SIG-M5 (cell line): ENCODE measurements around the gene SLC25A33.
"Not testable (repeated sequence)": the region's sequence is repeated elsewhere in the genome, so short reads cannot be mapped to it uniquely, and the experiment has no call there.

ENCODE experiments used
- DNase-seq: peaks from one replicate; lab custom pipeline; 2025; lab: John Stamatoyannopoulos, UW

Gene SLC25A33

DNA sequence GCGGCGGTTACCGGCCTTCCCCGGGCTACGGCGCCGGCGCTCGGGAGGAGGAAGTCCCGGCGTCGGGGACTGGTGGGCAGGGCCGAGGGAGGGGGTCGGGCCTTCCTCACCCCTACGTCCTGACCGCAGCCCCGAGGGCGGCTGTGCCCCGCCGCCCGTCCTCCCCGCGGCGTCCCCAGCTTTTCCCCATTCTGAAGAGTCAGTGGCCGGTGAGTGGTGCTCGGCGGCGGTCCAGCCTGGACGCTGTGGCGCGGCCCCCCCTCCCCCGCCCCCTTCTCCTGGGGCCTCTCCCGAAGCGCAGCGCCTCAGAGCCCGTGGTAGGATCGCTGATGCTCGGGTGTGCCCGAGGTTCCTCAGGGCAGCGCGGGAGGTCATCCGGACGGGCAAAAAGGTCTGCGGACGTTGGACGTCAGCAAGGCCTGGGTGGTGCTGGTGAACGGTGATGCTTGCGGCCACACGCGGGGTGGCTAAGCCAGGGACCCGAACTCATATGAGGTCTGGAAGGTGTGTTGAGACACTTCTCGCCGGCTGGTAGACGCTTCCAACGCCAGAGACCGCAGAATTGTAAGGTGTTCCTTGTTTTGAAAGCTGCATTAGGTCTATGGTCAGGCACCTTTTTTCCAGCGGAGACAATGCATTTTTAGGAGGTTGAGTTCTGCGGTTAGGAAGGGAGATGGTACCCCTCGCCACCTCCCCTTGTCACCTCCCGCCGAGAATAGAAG, 725 bp downstream of the SLC25A33 start:
- DNase-seq = no peak

DNA sequence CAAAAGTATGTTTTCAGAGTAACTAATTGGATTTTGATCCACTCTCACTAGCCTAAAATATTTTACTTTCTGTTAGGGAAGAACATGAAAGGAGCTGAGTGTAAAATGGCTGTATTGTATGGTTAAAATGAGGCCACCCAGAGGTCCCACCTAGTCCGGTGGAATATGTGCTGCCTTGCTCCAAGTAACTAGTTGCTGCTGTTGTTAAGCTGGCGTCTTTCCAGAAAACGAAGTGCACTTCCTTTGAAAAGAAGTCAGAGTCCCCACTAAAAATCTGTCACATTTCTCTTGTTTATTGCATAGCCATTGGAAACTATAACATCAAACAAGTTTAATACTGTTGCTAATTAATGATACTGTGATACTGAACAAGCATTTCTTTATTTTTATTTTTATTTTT, 3.2 kb downstream of the SLC25A33 start:
- no peak for DNase-seq

DNA sequence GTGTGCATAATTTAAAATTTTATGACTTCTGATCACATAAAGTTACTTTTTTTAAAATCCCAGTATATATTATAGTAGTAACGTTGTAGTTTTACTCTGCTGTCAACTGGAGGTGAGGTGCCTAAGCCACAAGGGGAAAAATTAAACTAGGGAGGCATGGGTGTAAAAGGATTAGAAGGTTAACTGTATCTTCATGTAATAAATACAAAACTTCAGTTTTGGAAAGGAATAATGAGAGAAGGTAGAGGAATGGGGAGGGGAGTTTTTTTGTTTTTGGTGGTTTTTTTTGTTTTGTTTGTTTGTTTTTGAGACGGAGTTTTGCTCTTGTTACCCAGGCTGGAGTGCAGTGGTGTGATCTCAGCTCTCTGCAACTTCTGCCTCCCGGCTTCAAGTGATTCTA, 5.7 kb downstream of the SLC25A33 start:
- DNase-seq = no peak

DNA sequence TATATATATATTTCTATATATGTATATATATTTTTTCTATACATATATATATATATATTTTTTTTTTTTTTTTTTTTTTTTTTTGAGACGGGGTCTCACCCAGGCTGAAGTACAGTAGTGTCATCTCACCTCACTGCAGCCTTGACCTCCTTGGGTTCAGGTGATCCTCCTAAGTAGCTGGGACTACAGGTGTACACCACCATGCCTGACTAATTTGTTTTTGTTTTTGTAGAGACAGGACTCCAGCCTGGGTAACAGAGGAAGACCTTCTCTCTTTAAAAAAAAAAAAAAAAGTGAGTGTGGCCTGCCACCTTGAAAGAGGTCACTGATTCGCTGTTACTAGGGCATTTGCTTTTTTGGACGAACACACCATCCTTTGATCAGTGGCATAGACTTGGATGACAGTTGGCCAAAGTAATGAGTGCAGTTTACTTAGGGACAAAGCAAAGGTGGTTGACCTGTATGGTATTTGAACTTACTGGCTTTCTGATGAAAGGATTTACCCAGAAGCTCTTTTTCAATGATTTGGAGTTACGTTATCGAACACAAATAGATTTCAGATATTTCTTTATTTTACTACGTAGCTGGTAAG, 10.8 kb downstream of the SLC25A33 start:
- DNase-seq = no peak

DNA sequence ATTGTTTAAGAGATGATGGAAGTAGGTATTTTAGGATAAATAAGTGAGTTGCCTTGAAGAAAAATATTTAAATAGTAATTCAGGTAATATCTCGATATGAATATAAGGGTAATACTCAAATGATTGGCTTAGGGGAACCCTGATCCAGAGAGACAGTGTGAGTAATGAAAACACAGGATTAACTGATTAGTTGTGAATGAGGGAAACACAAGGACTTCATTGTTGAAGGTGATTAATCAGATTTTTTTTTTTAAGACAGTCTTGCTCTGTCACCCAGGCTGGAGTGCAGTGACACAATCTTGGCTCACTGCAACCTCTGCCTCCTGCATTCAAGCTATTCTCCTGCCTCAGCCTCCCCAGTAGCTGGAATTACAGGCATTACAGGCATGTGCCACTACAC, 12.7 kb downstream of the SLC25A33 start:
- DNase-seq = no peak

DNA sequence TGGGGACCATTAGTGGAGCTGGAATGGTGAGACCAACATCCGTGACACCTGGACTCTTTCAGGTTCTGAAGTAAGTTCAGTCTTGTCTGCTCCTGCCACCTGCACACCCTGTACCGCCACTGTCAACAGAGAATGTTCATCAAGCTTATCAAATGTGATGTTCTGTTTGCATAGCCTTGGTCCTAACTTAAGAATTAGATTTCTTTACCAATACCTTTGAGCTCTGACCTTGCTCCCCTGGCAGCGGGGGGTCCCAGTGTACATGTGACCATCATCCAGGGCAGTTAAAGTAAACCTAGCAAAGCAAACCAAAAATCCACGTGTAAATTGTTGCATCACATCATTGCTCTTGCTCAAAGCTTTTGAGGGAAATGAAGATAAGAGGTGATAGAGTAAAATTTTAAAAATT, 14.5 kb downstream of the SLC25A33 start:
- DNase-seq = no peak

DNA sequence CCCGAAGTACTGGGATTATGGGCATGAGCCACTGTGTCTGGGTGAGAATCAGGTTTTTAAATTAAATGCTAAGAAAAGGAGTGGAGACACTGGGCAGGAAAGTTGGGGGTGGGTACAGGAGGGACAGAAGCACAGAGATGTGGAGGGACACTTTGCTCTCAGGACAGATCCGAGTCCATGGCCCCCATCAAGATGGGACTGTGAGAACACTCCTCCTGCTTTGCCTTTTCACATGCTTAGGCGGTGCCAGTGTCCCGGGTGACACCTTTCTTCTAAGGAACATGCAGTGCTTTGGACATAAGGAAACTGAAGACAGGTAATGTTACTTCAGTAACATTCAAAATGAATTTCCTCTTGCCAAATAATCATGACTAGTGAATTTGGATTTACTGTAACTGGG, 16.7 kb downstream of the SLC25A33 start:
- DNase-seq = no peak

DNA sequence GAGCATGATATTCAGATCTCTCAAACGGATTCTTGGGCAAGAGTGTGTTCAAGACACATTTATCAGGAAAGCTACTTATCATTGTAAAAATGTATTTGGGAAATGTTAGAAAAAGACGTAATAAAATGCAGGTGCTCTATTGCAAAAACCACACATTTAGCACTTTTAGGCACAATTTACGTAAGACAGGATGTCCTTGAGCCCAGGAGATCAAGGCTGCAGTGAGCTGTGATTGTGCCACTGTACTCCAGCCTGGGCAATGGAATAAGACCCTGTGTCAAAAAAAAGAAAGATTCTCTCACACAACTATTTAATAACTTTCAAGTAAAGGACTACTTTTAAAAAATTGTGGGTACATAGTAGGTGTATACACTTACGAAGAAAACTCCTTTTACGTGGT, 18.4 kb downstream of the SLC25A33 start:
- no peak for DNase-seq

DNA sequence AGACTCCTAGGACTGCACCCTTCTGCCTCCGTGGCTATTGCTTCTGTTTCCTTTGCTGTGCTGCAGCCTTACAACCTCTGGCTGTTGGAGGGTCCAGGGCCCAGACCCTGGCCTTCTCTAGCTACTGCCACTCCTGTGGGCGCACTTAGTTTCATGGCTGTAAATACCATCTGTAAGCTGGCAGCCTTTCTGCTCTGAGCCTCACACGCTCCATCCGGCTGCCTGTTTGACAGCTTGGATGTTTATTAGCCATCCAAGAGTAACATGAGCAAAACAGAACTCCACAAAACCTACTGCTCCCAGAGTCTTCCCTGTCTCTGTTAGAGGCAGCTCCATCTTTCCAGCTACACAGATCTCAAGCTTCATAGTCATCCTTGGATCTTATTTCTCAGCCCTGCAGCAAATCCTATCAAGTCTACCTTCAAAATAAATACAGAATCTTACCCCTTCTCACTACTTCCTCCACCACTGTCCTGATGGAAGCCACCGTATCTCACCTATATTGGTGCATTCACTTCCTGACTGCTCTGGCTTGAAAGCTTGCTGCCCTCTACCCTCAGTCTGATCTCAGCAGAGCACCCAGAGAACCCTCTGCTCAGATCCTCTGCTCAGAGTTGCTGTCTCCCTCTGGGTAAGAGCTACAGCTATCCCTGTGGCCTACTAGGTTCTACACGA, 19.1 kb downstream of the SLC25A33 start:
- DNase-seq = no peak

DNA sequence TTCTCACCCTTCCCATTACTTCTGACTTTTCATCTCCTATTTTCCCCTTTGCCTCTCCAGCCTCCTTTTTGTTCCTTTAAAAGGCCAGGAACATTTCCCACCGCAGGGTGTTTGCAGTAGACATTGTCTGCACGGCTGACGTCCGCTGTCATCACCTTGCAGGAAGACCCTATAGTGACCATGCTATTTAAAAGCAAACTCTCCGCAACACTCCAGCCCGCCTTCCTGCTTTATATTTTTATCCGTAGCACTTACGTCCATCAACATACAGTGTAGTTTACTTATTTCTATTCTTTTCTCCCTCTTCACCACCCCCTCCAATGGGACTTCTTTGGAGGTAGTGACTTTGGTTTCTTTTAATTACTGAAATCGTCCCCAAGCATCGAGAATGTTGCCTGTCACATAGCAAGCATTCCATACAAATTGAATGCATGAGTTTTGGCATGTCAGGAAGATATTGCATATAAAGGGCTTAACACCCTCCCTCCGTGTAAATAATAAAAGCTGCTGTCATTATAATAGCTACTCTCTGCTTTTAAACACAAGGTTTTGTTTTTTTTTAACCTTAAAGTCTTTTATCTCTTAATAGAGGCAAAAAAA, 19.8 kb downstream of the SLC25A33 start:
- DNase-seq = no peak

DNA sequence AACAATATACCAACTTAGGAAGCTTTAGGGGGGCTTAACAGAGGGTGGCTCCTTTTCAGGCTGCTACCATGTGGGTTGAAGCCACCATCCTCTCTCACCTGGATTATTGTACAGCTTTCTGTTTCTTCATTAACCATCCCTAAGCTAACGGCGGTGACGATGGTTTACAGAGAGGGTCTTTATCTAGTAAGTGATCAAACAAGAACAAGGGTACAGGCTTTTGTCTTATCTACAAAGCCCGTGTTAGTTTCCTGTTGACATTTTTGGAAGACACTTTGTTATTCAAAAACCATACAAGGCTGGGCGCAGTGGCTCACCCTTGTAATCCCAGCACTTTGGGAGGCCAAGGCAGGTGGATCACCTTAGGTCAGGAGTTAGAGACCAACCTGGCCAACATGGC, 20.4 kb downstream of the SLC25A33 start:
- no peak for DNase-seq

DNA sequence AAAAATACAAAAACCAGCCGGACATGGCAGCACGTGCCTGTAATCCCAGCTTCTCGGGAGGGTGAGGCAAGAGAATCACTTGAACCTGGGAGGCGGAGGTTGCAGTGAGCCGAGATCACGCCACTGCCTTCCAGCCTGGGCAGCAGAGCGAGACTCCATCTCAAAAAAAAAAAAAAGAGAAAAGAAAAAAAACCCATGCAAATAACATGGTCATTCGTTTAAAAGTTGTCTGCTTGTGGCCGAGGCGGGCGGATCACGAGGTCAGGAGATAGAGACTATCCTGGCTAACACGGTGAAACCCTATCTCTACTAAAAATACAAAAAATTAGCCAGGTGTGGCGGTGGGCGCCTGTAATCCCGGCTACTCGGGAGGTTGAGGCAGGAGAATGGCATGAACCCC, 20.8 kb downstream of the SLC25A33 start:
- DNase-seq = not testable (repeated sequence)

DNA sequence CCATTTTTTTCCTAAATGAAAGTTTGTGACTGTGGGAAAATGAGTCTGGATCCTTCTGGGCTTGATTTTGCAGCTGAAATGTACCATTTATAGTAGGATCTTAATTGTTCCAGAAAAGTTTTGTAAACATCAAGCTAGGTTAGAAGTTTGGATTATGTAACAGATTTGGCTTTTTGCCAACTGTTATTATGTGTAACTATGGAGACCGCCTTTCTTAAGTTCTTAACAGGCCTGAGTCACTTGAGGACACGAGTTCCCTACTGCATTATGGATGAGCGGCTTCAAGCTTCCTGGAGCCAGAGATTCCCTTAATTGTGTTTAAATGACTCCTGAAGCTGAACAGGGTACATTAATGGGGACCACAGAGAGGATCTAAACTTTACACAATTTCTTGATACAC, 22.2 kb downstream of the SLC25A33 start:
- DNase-seq = no peak

DNA sequence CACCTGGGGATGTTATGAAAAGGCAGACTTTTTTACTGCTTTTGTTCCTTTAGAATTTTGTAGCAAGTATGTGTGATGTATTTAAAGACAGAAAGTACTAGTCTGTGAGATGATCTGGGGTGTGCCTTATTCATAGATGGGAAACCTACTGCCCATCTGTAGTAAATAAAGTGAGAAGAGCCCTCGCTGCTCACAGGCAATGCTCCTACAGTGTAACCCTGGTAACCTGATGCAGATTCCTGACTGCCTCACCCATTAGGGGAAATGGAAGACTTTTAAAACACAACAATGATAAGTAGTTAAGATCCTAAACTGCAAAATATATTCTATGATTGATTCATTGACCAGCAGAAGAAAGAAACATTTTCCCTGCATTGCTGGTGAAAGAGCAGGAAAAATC, 30.0 kb downstream of the SLC25A33 start:
- DNase-seq = no peak

DNA sequence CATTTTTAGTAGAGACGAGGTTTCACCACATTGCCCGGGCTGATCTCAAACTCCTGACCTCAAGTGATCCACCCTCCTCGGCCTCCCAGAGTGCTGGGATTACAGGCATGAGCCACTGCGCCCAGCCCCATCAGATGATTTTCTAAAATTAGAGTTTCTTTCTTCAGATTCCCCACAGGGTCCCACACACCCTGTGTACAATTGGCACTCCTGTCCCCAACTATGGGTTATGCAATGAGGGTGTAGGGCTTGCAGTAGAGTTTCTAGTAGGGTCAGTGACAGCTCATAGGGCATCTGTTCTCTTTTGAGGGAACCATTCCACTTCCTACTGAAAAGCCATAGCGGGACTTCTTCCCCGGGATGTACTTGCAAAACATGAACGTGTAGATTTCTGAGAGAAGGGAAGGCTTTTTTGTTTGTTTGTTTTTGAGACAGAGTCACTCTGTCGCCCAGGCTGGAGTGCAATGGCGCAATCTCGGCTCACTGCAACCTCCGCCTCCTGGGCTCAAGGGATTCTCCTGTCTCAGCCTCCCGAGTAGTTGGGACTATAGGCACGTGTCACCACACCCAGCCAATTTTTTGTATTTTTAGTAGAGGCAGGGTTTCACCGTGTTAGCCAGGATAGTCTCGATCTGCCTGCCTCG, 31.7 kb downstream of the SLC25A33 start:
- DNase-seq = not testable (repeated sequence)

DNA sequence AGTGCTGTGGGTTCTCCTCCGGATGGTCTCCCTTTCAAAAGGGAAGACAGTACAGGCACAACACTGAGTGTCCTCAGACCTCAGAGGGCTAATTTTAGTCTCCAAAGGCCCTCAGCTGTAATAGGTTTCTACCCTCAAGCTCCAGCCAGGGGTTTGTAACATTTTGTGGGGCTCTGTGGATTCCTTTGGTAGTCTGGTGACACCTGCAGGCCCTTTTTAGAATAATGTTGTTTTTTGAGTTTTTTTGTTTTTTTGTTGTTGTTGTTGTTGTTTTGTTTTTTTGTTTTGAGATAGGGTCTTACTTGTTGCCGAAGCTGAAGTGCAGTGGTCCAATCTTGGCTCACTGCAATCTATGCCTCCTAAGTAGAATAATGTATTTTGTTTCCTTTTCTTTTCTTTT, 34.5 kb downstream of the SLC25A33 start:
- DNase-seq = no peak

DNA sequence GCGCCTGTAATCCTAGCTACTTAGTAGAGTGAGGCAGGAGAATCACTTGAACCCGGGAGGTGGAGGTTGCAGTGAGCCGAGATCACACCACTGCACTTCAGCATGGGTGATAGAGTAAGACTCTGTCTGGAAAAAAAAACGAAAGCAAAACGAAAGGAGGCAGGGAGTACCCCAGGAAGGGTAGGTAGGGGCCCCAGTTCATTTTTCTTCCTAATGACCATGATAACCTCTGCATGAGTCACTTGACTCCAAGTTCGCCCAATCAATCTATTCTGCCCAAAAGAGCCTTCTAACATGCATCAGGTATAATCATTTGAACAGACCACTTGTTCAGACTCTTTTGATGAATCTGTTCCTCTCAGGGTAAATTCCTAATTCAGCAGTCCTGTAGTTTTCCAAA, 36.2 kb downstream of the SLC25A33 start:
- DNase-seq = no peak

DNA sequence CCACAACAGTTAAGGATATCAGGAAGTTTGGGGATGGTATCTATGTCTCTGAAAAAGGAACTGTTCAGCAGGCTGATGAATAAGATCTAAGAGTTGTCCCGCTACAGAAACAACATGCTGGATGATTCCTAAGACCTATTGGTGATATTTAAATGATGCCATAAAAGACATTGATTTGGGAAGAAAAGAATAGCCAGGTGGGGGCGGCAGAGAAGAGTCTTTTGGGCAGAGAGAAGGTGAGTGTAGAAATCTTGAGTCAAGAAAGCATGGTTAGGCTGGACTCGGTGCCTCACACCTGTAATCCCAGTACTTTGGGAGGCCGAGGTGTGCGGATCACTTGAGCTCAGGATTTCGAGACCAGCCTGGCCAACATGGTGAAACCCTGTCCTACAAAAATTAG, 37.6 kb downstream of the SLC25A33 start:
- DNase-seq = no peak

DNA sequence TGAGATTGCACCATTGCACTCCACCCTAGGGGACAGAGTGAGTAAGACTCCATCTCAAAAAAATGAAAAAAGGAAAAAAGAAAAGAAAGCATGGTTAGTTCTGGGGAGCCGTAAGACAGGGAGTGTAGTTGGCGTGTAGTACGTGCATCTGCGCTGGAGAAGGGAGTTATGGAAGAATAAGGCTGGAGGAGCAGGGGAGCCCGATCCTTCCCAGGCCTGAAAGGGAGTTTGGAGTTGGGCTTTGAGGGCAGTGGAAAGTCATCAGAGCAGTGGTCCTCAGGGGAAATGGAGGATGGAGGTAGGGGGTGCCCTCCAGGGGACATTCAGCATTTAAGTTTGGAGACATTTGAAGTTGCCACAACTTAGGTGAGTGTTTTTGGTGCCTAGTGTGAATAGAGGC, 38.2 kb downstream of the SLC25A33 start:
- no peak for DNase-seq

DNA sequence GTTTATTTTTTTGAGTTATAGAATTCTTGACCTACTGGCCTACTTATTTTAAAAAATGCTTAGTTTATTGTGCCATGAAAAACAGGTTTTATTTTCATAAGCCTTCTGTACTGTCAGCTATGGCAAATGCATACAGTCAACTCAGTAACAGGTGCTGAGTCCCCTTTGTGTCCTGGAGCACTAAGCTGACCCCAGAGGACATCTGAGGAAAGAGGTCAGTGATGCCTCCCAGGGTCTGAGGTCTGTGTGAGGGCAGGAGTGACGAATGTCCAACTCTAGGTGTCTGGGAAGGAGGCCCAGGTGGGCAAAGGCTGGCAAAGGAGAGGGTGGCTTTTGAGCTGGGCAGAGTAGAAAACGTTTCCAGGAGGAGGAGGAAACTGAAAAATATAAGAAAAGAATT, 41.7 kb downstream of the SLC25A33 start:
- DNase-seq = no peak

DNA sequence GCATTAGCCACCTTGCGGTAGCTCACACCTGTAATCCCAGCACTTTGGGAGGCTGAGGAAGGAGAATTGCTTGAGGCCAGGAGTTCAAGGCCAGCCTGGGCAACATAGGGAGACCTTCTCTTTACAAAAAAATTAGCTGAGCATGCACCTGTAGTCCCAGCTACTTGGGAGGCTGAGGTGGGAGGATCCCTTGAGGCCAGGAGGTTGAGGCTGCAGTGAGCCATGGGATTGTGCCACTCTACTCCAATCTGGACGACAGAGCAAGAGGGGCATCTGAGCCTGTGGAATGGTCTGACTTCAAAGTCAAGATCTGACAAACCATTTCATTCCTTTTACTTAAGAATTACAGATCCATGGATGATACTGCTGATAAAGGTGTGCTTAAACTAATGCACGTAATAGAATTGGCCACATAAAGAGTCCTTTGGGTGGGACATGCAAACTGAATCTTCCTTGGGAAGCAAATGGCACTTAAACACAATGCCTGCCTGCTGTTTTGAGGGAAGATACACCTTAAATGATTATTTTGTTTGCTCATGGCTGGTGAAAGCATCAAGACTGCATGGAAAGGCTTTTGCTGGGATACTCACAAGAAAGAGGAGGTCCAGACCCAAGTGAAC, 47.0 kb downstream of the SLC25A33 start:
- no peak for DNase-seq

DNA sequence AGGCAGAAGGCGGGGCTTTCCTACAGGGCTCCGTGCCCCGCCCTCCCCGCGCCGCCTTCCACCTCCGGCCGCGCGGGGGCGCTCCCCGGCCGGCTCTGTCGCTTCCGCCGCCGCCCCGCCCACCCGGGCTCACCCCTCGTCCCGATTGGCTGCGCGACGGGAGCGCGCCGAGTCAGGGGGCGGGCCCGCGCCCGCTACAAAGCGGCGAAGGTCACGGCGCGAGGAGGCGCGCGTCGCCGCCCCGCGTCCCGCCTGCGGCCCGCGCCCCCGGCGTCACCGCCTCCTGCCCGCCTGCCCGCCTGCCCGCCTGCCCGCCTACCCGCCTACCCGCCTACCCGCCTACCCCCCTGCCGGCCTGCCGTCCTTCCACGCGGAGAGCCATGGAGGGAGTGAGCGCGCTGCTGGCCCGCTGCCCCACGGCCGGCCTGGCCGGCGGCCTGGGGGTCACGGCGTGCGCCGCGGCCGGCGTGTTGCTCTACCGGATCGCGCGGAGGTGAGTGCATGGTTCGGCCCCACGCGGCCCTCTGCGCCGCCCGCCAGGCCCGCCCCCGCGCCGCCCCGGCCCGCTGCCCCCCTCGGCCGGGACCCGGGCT, 49.4 kb downstream of the SLC25A33 start, which contains the start of gene TMEM201:
TMEM201 (plus strand) TSS at position 361 of the 593 bp plus-strand sequence; CDS start at position 381, 20 bp downstream.
- DNase-seq = no peak
